Panc1 (cell line): ENCODE measurements around the gene LRMDA. TPM values are rescaled to one million over a fixed set of nuclear protein-coding genes. Genes with fewer than 3 reads are reported as not detected.

ENCODE experiments used
- ATAC-seq: fragments of 200-7000 bp; cut with Tn5 transposase; 2 replicates; pipeline ENCODE4 v1.9.1; 2020; ENCODE audit warnings: mild to moderate bottlenecking, moderate library complexity
- BruUV-seq: library from RNA; stranded (reverse); fragments of 400-500 nt; replicated peaks from 2 replicates; lab custom pipeline; 2021; lab: Mats Ljungman, UMichigan
- CTCF ChIA-PET: fragments of 300-600 bp; sonication (Branson Sonifier 250); formaldehyde crosslinking; loops from one replicate; lab custom pipeline; 2022; ENCODE audit warnings: antibody characterized with exemption; lab: Charles Lee
- POLR2A ChIA-PET: fragments of 300-600 bp; sonication (Branson Sonifier 250); formaldehyde crosslinking; loops from one replicate; lab custom pipeline; 2022; ENCODE audit warnings: antibody characterized with exemption; lab: Charles Lee
- DNase-seq: peaks from one replicate; pipeline ENCODE4 v3.0.0-alpha.2; 2010; ENCODE audit warnings: low read depth, low spot score
- H3K27ac ChIP-seq: 2 replicates; pipeline ENCODE4 v1.5.1; 2011; ENCODE audit warnings: mild to moderate bottlenecking, low read length, inconsistent platforms
- H3K27me3 ChIP-seq: fragments of 200-500 bp; sonication (Bioruptor generic); 2 replicates; pipeline ENCODE4 v1.6.0; 2014; ENCODE audit warnings: low read length, inconsistent platforms; ENCODE audit not compliant: control insufficient read depth, insufficient read depth
- H3K36me3 ChIP-seq: fragments of 200-500 bp; sonication (Bioruptor generic); 2 replicates; pipeline ENCODE4 v1.5.1; 2014; ENCODE audit warnings: inconsistent platforms, mild to moderate bottlenecking, low read length, moderate library complexity; ENCODE audit not compliant: control insufficient read depth, insufficient read depth
- H3K4me1 ChIP-seq: 2 replicates; pipeline ENCODE4 v1.5.1; 2011; ENCODE audit warnings: inconsistent platforms, mild to moderate bottlenecking, low read length, moderate library complexity; ENCODE audit not compliant: control insufficient read depth, insufficient read depth
- H3K4me3 ChIP-seq, 2 experiments: 2 replicates each; pipeline ENCODE4 v1.5.1; 2011 to 2012; ENCODE audit warnings: low read depth in 2 of 2, low read length in 2 of 2, mild to moderate bottlenecking in 2 of 2, inconsistent platforms in 1 of 2, moderate library complexity in 1 of 2
- H3K9me3 ChIP-seq: fragments of 200-500 bp; sonication (Bioruptor generic); 2 replicates; pipeline ENCODE4 v1.5.1; 2014; ENCODE audit warnings: low read depth, mild to moderate bottlenecking, inconsistent platforms, low read length, moderate library complexity; ENCODE audit not compliant: control insufficient read depth, insufficient read depth
- POLR2AphosphoS5 ChIP-seq: IDR thresholded peaks from 2 replicates; pipeline ENCODE4 v1.6.1; 2012; ENCODE audit warnings: mild to moderate bottlenecking, low read depth, low read length, moderate library complexity
- SIN3A ChIP-seq: IDR thresholded peaks from 2 replicates; pipeline ENCODE4 v1.6.1; 2012; ENCODE audit warnings: low read depth, mild to moderate bottlenecking, low read length, moderate library complexity, borderline replicate concordance; ENCODE audit not compliant: insufficient read depth
- TCF7L2 ChIP-seq: IDR thresholded peaks from 2 replicates; pipeline ENCODE4 v1.6.1; 2011; ENCODE audit warnings: mild to moderate bottlenecking, low read depth, low read length, inconsistent platforms
- in situ Hi-C: cut with HindIII; loops from 2 replicates; pipeline ENCODE4 v1.10.0; 2016; ENCODE audit warnings: low sequenced_read_pairs, low pct_unique_long_range_greater_than_20kb
- intact Hi-C: fragments of 100-400 bp; cut with micrococcal nuclease; formaldehyde crosslinking; loops from one replicate; pipeline ENCODE4 v1.10.0; 2022; ENCODE audit not compliant: unreplicated experiment
- total RNA-seq: library from RNA; stranded (reverse); gene quantifications from one replicate; pipeline ENCODE4 v1.2.1, GENCODE V29; 2021; ENCODE audit not compliant: unreplicated experiment
- TF ChIP-seq, protein P1 (sequence below), 2 experiments: IDR thresholded peaks; 2 replicates each; pipeline ENCODE4 v1.6.1; 2011 to 2012; ENCODE audit warnings: low read depth in 2 of 2, control low read depth in 1 of 2, low read length in 1 of 2, mild to moderate bottlenecking in 1 of 2, moderate library complexity in 1 of 2; ENCODE audit not compliant: insufficient read depth in 1 of 2
- TF ChIP-seq, protein P2 (sequence below): fragments of 450-650 bp; IDR thresholded peaks from 2 replicates; pipeline ENCODE4 v1.5.1; 2017; ENCODE audit warnings: mild to moderate bottlenecking

Gene LRMDA
- total RNA-seq, 1 experiment from 2014 or later, result 1.2 TPM

DNA sequence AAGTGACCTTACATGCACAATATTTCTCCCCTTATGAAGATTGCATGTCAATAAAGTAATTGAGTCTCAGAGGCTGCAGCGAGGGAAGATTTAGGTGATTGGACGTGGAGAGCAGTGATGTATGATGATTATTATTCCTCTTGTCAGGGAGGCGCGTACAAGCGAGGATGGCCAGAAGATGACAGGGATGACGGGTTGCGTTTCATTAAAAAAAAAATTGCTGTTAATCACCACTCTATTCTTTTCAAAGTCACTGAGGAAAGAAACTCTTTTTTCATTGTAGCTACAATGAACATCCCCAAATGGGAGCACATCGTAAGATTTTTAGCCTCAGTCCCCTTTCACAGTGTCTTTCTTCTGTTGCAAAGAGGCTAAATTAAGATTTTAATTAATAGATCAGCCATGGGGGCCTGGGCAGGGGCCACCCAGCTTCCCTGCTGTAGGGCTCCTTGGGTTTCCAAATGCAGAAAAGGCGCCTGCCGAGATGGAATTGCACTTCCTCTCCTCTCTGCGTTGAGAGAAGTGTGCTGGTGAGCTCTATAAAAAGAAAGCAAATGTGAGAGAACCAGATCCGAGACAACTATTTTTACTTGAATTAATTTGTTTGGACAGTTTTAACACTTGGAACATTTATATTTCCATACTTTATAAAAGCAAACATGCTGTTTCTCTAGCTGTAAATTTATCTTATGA is 998.1 kb downstream of the LRMDA start:
- POLR2A ChIA-PET, result no interaction called here
- H3K36me3 ChIP-seq, result no peaks in the 10 kb centered on the region
- no peak overlapping the region for H3K27ac ChIP-seq
- in situ Hi-C loops (no loop called here), intact Hi-C loops (no loop called here)
- TF ChIP-seq, protein P1, sequence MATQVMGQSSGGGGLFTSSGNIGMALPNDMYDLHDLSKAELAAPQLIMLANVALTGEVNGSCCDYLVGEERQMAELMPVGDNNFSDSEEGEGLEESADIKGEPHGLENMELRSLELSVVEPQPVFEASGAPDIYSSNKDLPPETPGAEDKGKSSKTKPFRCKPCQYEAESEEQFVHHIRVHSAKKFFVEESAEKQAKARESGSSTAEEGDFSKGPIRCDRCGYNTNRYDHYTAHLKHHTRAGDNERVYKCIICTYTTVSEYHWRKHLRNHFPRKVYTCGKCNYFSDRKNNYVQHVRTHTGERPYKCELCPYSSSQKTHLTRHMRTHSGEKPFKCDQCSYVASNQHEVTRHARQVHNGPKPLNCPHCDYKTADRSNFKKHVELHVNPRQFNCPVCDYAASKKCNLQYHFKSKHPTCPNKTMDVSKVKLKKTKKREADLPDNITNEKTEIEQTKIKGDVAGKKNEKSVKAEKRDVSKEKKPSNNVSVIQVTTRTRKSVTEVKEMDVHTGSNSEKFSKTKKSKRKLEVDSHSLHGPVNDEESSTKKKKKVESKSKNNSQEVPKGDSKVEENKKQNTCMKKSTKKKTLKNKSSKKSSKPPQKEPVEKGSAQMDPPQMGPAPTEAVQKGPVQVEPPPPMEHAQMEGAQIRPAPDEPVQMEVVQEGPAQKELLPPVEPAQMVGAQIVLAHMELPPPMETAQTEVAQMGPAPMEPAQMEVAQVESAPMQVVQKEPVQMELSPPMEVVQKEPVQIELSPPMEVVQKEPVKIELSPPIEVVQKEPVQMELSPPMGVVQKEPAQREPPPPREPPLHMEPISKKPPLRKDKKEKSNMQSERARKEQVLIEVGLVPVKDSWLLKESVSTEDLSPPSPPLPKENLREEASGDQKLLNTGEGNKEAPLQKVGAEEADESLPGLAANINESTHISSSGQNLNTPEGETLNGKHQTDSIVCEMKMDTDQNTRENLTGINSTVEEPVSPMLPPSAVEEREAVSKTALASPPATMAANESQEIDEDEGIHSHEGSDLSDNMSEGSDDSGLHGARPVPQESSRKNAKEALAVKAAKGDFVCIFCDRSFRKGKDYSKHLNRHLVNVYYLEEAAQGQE (IDR thresholded peaks at IDR 0.05; ENCODE audit: insufficient read depth in 1 of 2, low read depth in 2 of 2, low read length in 1 of 2), result no peak
- TF ChIP-seq POLR2AphosphoS5 (no peak), TCF7L2 (no peak), SIN3A (no peak)
- TF ChIP-seq, protein P2, sequence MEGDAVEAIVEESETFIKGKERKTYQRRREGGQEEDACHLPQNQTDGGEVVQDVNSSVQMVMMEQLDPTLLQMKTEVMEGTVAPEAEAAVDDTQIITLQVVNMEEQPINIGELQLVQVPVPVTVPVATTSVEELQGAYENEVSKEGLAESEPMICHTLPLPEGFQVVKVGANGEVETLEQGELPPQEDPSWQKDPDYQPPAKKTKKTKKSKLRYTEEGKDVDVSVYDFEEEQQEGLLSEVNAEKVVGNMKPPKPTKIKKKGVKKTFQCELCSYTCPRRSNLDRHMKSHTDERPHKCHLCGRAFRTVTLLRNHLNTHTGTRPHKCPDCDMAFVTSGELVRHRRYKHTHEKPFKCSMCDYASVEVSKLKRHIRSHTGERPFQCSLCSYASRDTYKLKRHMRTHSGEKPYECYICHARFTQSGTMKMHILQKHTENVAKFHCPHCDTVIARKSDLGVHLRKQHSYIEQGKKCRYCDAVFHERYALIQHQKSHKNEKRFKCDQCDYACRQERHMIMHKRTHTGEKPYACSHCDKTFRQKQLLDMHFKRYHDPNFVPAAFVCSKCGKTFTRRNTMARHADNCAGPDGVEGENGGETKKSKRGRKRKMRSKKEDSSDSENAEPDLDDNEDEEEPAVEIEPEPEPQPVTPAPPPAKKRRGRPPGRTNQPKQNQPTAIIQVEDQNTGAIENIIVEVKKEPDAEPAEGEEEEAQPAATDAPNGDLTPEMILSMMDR, result no peak
- no peak overlapping the region for H3K4me3 ChIP-seq
- no peaks in the 10 kb centered on the region for H3K9me3 ChIP-seq
- CTCF ChIA-PET, result no interaction called here
- DNase-seq (no peak), ATAC-seq (no peak)
- no TSS peak for BruUV-seq
- H3K4me1 ChIP-seq, result no peaks in the 10 kb centered on the region
- no peaks in the 10 kb centered on the region for H3K27me3 ChIP-seq

DNA sequence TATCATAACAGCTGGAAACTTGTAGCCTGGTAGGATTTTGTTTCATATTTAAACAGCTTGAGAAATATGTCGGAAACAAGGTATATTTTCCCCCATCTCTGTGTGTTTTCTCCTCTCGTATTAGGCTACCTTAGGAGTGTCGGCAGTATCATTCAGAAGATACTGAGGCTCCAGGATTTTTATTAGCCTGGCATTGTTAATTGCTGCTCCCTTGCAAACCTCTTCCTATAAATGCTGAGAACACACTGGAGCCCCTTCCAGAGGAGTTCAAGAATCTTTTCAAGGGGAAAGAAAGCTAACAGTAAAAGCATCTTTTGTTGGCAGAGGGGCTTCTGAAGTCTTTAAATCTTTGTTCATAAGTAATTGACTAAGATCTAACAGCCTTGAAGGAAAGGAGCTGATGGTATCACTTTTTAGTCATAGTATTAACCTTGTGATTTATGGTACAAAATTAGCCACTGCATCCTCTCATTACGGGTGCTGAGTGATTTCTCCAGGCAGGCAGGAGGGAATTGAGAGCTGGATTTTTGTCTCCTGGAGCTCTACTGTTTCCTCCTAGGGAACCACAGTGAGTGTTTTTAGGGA is 998.7 kb downstream of the LRMDA start:
- TF ChIP-seq, protein P2, result no peak
- TF ChIP-seq TCF7L2 (no peak), POLR2AphosphoS5 (no peak), SIN3A (no peak)
- TF ChIP-seq, protein P1 (IDR thresholded peaks at IDR 0.05; ENCODE audit: insufficient read depth in 1 of 2, low read depth in 2 of 2, low read length in 1 of 2), result no peak
- intact Hi-C loops, result no loop called here
- no TSS peak for BruUV-seq
- Histone ChIP-seq H3K36me3 (no peaks in the 10 kb centered on the region), H3K27me3 (no peaks in the 10 kb centered on the region), H3K4me1 (no peaks in the 10 kb centered on the region), H3K4me3 (no peak overlapping the region), H3K27ac (no peak overlapping the region), H3K9me3 (no peaks in the 10 kb centered on the region)
- POLR2A ChIA-PET, result no interaction called here
- DNase-seq, result no peak
- no peak for ATAC-seq
- CTCF ChIA-PET, result no interaction called here
- in situ Hi-C loops, result no loop called here
